SK-N-SH treated with all-trans-retinoic acid at 6 μM for 48 hours (cell line): ENCODE results near the gene ZMAT3.

Experiments
- CSRNP3 ChIP-seq: fragments of 250-450 bp; sonication (Bioruptor Pico); IDR thresholded peaks from 2 replicates; pipeline ENCODE4 v1.5.1; 2021; ENCODE audit warnings: mild to moderate bottlenecking, moderate library complexity
- OSR1 ChIP-seq: fragments of 250-450 bp; sonication (Bioruptor Pico); IDR thresholded peaks from 2 replicates; pipeline ENCODE4 v1.8.0; 2022; ENCODE audit warnings: moderate library complexity, mild to moderate bottlenecking, inconsistent platforms
- SNAI2 ChIP-seq: fragments of 250-450 bp; sonication (Bioruptor Pico); IDR thresholded peaks from 2 replicates; pipeline ENCODE4 v1.5.0; 2020; ENCODE audit warnings: mild to moderate bottlenecking, moderate library complexity
- ZC3H10 ChIP-seq: fragments of 250-450 bp; sonication (Bioruptor Pico); IDR thresholded peaks from 2 replicates; pipeline ENCODE4 v1.5.1; 2021; ENCODE audit warnings: mild to moderate bottlenecking, moderate library complexity
- ZFP30 ChIP-seq: fragments of 450-650 bp; formaldehyde crosslinking; IDR thresholded peaks from 2 replicates; pipeline ENCODE4 v1.5.0; 2022; ENCODE audit warnings: mild to moderate bottlenecking, moderate library complexity
- ZNF8 ChIP-seq: fragments of 450-650 bp; formaldehyde crosslinking; IDR thresholded peaks from 2 replicates; pipeline ENCODE4 v1.5.0; 2020; ENCODE audit warnings: mild to moderate bottlenecking, moderate library complexity

DNA sequence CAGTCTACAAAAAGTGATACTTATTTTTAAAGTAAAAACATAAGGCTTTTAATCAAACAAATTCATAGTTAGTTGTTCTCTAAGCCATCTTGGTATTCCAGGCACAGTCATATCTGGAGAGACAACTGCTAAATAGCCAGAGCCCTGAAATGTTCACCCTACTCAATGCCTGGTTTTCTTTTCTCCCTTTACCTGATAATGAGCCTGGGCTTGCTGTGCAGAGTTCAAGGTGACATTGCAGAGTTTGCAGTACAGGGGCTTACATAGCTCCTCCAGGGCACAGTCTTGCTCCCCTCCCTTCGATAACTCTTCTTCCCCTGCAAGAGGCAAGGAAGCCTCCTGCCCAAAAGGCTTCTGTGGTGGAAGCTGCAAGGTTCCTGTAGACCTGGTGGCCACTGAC, 4.3 kb downstream of the ZMAT3 start:
- TF ChIP-seq ZFP30 (no peak), SNAI2 (no peak), CSRNP3 (CRISPR knock-in tag) (no peak), ZC3H10 (CRISPR knock-in tag) (no peak), OSR1 (no peak), ZNF8 (CRISPR knock-in tag) (no peak)
